GOT3 (cell line): ENCODE data around the gene PDE12.

Experiments used
- DNase-seq: peaks from one replicate; lab custom pipeline; 2025; ENCODE audit warnings: mixed read lengths; lab: John Stamatoyannopoulos, UW

The PDE12 gene, protein sequence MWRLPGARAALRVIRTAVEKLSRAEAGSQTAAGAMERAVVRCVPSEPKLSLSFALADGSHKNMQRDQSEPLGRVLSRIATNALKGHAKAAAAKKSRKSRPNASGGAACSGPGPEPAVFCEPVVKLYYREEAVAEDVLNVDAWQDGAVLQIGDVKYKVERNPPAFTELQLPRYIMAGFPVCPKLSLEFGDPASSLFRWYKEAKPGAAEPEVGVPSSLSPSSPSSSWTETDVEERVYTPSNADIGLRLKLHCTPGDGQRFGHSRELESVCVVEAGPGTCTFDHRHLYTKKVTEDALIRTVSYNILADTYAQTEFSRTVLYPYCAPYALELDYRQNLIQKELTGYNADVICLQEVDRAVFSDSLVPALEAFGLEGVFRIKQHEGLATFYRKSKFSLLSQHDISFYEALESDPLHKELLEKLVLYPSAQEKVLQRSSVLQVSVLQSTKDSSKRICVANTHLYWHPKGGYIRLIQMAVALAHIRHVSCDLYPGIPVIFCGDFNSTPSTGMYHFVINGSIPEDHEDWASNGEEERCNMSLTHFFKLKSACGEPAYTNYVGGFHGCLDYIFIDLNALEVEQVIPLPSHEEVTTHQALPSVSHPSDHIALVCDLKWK

GRCh38 chr3:57555738-57556458 is at the start of gene PDE12:
PDE12 (plus strand) TSS chr3:57556274; CDS start chr3:57556380, 106 bp downstream.
- DNase-seq: peak; percentile 57

- no peak for DNase-seq
Observed at GRCh38 chr3:57512166-57512565, 43.9 kb upstream of the PDE12 start.

GRCh38 chr3:57518276-57518915 is 37.7 kb upstream of the PDE12 start:
- no peak for DNase-seq

- no peak for DNase-seq
Observed at GRCh38 chr3:57530071-57530608, 25.9 kb upstream of the PDE12 start.

GRCh38 chr3:57538465-57538864 is 17.6 kb upstream of the PDE12 start:
- DNase-seq: no peak

DNA sequence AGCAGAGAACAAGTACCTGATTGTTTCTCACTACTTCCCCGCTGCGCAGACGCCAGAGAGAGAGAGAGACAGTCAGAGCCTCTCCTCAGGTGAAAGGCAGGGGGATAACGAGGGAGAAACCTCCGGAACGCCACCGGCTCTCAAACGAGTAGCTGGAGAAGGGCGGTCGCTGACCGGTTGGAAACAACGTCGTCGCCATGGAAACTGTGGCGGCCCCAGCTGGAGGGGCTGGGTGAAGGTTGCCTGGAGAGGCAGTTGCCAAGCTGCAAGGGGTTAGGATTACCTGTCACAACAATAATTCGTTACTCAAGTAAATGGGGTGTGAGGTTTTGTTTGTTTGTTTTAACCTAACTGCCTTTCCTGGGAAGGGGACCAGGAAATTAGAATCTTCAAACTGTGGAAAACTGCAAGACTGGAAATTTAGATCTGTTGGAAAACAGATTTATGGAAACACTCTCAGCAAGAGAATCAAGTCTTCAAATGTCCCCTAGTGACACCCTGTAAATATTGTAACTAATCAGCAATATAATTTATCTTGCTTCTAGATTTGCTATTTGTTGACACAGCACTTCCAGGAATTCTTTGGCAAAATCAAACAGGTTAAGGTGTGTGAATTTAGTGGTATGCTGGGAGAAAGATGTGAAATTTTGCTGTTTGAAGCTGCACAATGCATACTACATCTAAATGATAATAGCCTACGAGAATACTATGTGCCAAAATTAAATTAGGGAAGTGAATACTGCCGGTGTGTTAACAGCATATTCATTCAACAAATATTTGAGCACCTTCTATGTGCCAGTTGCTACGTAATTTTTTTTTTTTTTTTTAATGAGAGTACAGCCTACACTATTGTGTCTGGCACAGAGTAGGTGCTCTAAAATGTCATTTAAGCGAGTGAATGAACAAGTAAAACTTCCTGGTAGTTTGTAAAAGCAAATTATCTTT is 11.6 kb upstream of the PDE12 start, which contains the start of gene DNAH12:
DNAH12 (minus strand) TSS at position 164 of the 945 bp plus-strand sequence. CDS start 1,474 bp downstream, outside the sequence.
- DNase-seq: no peak

GRCh38 chr3:57545636-57546268 is 10.3 kb upstream of the PDE12 start:
- DNase-seq: no peak

- no peak for DNase-seq
Observed at GRCh38 chr3:57546616-57547015, 9.5 kb upstream of the PDE12 start.

DNA sequence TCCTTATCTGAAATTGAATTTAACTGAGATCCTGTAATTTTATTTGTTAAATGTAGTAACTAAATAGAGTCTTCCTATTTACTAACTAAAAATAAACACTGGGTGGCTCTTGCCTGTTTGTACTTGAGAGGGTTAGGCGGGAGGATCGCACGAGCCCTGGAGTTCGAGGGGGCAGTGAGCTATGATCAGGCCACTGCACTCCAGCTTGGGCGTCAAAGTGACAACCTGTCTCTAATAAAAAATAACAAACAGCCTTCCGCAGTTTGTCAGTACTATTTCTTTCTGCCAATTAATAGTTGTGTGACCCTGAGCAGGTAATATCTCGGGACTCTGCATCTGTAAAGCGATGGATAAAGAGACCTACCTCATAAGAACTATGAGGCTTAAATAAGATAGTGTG is 768 bp upstream of the PDE12 start:
- no peak for DNase-seq

GRCh38 chr3:57556459-57557084 is 498 bp downstream of the PDE12 start:
- no peak for DNase-seq

DNA sequence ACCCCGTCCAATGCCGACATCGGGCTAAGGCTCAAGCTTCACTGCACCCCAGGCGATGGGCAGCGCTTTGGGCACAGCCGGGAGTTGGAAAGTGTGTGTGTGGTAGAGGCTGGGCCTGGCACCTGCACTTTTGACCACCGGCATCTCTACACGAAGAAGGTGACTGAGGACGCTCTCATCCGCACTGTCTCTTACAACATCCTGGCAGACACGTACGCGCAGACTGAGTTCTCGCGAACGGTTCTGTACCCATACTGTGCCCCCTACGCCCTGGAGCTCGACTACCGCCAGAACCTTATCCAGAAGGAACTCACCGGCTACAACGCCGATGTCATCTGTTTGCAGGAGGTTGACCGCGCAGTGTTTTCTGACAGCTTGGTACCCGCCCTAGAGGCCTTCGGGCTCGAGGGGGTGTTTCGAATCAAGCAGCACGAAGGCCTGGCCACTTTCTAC is 1.0 kb downstream of the PDE12 start:
- DNase-seq: no peak

DNA sequence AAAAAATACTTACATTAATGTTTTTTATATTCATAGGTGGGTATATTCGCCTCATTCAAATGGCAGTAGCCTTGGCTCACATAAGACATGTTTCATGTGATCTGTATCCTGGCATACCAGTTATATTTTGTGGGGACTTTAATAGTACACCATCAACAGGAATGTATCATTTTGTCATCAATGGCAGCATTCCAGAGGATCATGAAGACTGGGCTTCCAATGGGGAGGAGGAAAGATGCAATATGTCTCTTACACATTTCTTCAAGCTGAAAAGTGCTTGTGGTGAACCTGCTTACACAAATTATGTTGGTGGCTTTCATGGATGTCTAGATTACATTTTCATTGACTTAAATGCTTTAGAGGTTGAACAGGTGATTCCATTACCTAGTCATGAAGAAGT is 3.5 kb downstream of the PDE12 start:
- DNase-seq: no peak

DNA sequence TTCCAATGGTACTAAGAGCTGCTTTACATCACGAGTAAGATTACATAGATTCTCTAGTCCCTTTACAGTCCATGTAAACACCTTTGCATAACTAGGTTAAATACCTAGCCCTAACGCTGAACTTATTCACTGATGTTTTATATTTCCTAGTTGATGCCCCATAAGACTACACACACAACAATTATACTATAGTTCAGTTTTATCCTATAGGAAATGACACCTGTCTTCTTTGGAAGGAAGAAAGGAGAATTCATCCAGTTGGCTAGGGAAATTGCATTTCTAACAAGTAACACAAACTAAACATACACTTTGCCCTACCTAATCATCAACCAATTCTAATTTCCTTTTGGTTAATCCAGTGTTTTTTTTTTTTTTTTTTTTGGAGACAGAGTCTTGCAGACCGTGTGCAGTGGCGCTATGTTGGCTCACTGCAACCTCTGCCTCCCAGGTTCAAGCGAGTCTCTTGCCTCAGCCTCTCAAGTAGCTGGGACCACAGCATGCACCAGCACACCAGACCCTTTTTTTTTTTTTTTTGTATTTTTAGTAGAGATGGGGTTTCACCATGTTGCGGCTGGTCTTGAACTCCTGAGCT is 13.9 kb downstream of the PDE12 start:
- no peak for DNase-seq

DNA sequence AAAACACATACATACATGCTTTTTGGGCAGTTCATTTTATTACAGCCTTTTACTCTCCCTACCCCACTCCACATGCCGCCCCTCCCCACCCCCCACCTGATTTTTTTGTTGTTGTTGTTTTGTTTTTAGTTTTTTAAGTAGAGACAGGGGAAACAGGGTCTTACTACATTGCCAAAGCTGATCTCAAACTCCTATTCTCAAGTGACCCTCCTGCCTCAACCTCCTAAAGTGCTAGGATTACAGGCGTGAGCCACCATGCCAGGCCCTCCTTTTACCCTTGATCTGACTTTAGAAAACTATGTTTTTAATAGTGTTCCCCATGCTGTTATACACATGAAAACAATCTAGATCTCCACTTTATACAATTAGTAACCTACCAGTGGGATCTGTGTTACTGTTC is 14.8 kb downstream of the PDE12 start:
- no peak for DNase-seq

GRCh38 chr3:57572096-57572495 is 16.0 kb downstream of the PDE12 start:
- DNase-seq: no peak

- DNase-seq: no peak
Observed at GRCh38 chr3:57575966-57576626, 20.0 kb downstream of the PDE12 start.

DNA sequence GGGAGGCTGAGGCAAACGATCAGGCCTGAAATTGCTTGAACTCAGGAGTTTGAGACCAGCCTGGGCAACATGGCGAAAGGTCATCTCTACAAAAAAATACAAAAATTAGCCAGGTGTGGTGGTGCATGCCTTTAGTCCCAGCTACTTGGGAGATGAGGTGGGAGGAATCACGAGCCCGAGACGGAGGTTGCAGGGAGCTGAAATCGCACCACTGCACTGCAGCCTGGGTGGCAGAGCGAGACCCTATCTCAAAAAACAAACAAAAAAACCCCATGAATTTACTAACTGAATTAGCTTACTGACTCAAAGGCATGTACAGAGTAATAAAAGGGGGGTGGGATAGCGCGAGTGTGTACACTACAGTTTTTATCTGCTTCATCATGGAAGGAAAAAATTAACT is 21.7 kb downstream of the PDE12 start:
- no peak for DNase-seq

DNA sequence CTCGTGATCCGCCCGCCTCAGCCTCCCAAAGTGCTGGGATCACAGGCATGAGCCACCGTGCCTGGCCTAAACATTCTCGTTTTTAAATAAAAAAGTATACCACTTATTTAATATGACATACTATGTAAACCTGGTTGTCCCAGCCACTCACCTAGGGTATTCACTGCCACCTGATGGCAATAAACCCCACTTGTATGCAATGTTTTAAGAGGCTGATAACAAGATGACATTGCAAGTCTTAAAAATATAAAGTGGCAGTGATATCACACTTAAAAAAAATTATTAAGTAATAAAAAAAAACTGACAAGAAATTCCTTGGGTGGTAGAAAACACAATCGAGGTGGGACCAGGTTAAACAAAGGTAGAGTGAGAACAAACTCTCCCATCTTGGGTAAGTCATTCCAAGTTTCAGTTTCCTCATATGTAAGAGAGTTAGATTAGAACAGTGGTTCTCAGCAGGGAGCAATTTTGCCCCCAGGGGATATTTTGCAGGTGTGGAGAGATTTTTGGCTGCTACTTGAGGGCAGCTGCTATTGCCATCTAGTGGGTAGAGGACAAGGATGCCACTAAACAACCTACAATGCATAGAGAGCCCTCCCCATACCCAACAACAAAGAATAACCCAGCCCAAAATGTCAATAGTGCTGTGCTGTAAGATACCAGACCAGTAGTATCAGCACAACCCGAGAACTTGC is 26.5 kb downstream of the PDE12 start:
- DNase-seq: no peak
